Sigmoid colon (tissue), 4 donors: ENCODE results near the gene GSE1.

Experiments used
- POLR2A ChIP-seq, 2 donors: fragments of 450-650 bp; IDR thresholded peaks; one replicate each; pipeline ENCODE4 v1.6.1; 2016; ENCODE audit warnings: antibody characterized with exemption in 2 of 2, mild to moderate bottlenecking in 2 of 2, moderate library complexity in 2 of 2
- POLR2AphosphoS5 ChIP-seq, 4 donors: sonication (generic); formaldehyde crosslinking; IDR thresholded peaks; one replicate each; pipeline ENCODE4 v1.6.1; 2017; ENCODE audit warnings: antibody characterized with exemption in 4 of 4
- TF ChIP-seq, protein P1 (sequence below), 4 experiments: fragments of 450-650 bp in 3 of 4; fragments of 200-600 bp in 1 of 4; IDR thresholded peaks; one replicate each; pipeline ENCODE4 v1.5.1; 2016 to 2019; ENCODE audit warnings: antibody characterized with exemption in 4 of 4, mild to moderate bottlenecking in 3 of 4, moderate library complexity in 2 of 4

GRCh38 chr16:85594273-85594977, 18.7 kb upstream of the GSE1 start:
- no peak for TF ChIP-seq POLR2AphosphoS5 (IDR thresholded peaks at IDR 0.05)
- TF ChIP-seq, protein P1, sequence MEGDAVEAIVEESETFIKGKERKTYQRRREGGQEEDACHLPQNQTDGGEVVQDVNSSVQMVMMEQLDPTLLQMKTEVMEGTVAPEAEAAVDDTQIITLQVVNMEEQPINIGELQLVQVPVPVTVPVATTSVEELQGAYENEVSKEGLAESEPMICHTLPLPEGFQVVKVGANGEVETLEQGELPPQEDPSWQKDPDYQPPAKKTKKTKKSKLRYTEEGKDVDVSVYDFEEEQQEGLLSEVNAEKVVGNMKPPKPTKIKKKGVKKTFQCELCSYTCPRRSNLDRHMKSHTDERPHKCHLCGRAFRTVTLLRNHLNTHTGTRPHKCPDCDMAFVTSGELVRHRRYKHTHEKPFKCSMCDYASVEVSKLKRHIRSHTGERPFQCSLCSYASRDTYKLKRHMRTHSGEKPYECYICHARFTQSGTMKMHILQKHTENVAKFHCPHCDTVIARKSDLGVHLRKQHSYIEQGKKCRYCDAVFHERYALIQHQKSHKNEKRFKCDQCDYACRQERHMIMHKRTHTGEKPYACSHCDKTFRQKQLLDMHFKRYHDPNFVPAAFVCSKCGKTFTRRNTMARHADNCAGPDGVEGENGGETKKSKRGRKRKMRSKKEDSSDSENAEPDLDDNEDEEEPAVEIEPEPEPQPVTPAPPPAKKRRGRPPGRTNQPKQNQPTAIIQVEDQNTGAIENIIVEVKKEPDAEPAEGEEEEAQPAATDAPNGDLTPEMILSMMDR (IDR thresholded peaks at IDR 0.05): no peak
- no peak for TF ChIP-seq POLR2A (IDR thresholded peaks at IDR 0.05)
